GM21576 (cell line): ENCODE measurements around the gene GDF3.
"Not testable (repeated sequence)": the region's sequence is repeated elsewhere in the genome, so short reads cannot be mapped to it uniquely, and the experiment has no call there.

Source experiments
- ATAC-seq: cut with Tn5 transposase; IDR thresholded peaks from one replicate; pipeline ENCODE4 v1.9.1; 2021; ENCODE audit warnings: mild to moderate bottlenecking, moderate library complexity; ENCODE audit not compliant: unreplicated experiment

GDF3 gene

GRCh38 chr12:7695566-7696197, at the start of gene GDF3:
Gene GDF3 (minus strand): TSS chr12:7695775. CDS start chr12:7695728, 47 bp downstream.
- no peak for ATAC-seq

- no peak for ATAC-seq
Observed at GRCh38 chr12:7732993-7733392, 37.4 kb upstream of the GDF3 start.

- no peak for ATAC-seq
Observed at GRCh38 chr12:7731486-7731885, 35.9 kb upstream of the GDF3 start.

- not testable (repeated sequence) for ATAC-seq
Observed at GRCh38 chr12:7730984-7731383, 35.4 kb upstream of the GDF3 start.

GRCh38 chr12:7729746-7730145, 34.2 kb upstream of the GDF3 start:
- no peak for ATAC-seq

GRCh38 chr12:7723926-7724325, 28.4 kb upstream of the GDF3 start:
- no peak for ATAC-seq

GRCh38 chr12:7719946-7720730, 24.6 kb upstream of the GDF3 start:
- no peak for ATAC-seq

GRCh38 chr12:7716381-7716780, 20.8 kb upstream of the GDF3 start:
- no peak for ATAC-seq

GRCh38 chr12:7712841-7713442, 17.4 kb upstream of the GDF3 start:
- ATAC-seq: no peak

GRCh38 chr12:7711133-7711532, 15.6 kb upstream of the GDF3 start, which contains the start of gene DPPA3:
Gene DPPA3 (plus strand): TSS chr12:7711433. CDS start chr12:7711571, 138 bp downstream.
- no peak for ATAC-seq

GRCh38 chr12:7709969-7710675, 14.5 kb upstream of the GDF3 start:
- ATAC-seq: no peak

GRCh38 chr12:7705846-7706245, 10.3 kb upstream of the GDF3 start:
- no peak for ATAC-seq

GRCh38 chr12:7695237-7695560, 376 bp downstream of the GDF3 start:
- ATAC-seq: no peak

- ATAC-seq: no peak
Observed at GRCh38 chr12:7694556-7695236, 879 bp downstream of the GDF3 start.

- ATAC-seq: no peak
Observed at GRCh38 chr12:7693793-7694192, 1.8 kb downstream of the GDF3 start.

- no peak for ATAC-seq
Observed at GRCh38 chr12:7681535-7681934, 14.0 kb downstream of the GDF3 start.

GRCh38 chr12:7679251-7680045, 16.1 kb downstream of the GDF3 start:
- no peak for ATAC-seq

- ATAC-seq: no peak
Observed at GRCh38 chr12:7678744-7679143, 16.8 kb downstream of the GDF3 start.

- ATAC-seq: not testable (repeated sequence)
Observed at GRCh38 chr12:7677432-7677888, 18.1 kb downstream of the GDF3 start.

GRCh38 chr12:7675455-7675854, 20.1 kb downstream of the GDF3 start:
- not testable (repeated sequence) for ATAC-seq
